EH (cell line): ENCODE data around the gene RSPH9.
A peak's percentile ranks its signal among the peaks of the same experiment; 100 is the strongest.

Source experiments
- DNase-seq: peaks from one replicate; pipeline ENCODE4 v3.0.0-alpha.2; 2015; ENCODE audit warnings: low read depth

Gene RSPH9, protein sequence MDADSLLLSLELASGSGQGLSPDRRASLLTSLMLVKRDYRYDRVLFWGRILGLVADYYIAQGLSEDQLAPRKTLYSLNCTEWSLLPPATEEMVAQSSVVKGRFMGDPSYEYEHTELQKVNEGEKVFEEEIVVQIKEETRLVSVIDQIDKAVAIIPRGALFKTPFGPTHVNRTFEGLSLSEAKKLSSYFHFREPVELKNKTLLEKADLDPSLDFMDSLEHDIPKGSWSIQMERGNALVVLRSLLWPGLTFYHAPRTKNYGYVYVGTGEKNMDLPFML

GRCh38 chr6:43644940-43645612 is at the start of gene RSPH9:
Gene RSPH9 (plus strand): TSS chr6:43645036. CDS start chr6:43645099, 63 bp downstream.
- peak; percentile 69 for DNase-seq

DNA sequence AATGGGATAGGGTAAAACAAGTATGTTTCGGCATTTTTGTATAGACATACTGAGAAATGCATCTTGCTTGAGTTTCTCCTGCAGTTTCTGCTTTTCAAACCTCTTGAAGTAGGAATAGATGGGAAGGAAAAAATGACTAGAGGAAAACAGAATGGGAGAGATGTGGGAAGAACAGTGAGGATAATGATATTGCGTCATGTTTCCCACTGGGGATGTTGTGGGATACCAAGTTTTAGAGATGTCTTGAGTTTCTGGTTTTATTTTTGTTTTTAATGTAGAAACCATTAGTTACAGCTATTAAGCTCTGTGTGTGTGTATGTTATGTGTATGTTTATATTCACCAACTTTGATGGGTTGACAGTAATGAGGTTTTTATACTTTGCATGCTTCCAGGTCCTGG is 44.2 kb upstream of the RSPH9 start:
- no peak for DNase-seq

DNA sequence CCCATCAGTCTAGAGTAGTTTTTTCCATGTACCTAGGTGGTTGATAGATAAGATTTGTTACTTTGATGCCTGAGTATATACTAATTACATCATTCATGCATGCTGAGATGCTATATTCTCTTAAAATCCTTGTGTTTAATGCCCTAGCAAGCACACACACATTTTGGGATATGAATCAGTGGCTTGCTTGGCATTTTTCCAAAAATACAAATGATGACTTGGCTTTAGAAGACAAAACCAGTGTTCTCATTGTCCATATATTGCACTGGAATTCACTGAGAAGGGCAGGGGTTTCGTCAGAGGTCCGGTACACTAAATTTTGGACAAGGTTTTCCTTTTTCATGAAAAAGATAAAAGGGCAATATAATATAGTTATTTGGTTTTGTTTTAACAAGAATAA is 40.7 kb upstream of the RSPH9 start:
- DNase-seq = peak; percentile 77

DNA sequence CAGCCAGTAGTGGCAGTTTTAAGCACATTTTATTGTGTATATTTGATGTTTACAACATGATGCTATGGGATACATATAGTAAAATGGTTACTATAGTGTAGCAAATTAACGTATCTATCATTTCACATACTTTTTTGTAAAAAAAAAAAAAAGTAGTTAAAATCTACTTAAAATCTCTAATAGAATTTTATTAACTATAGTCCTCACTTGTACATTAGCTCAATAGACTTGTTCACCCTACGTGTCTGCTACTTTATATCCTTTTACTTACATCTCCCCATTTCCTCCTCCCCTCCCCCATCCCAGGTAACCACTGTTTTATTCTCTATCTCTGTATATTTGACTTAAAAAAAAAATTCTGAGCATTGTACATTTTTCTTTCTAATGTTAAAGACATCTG is 38.8 kb upstream of the RSPH9 start:
- DNase-seq = no peak

DNA sequence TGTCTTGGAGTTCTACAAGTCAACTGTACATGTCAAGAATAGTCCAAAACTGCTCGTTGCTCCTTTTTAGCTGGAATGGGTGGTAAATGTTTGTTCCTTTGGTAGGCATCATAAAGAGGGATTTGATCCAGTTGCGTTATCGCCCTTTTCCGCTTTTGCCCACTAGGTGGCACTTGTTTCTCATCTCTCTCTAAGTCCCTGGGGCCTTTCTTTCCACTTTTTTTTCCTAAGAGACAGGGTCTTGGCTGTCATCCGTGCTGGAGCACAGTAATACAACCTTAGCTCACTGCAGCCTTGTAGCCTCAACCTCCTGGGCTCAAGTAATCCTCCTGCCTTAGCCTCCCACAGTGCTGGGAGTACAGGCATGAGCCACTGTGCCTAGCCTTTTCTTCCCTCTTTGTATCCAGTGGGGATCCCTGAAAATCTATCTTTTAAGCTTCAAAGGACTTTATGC is 36.5 kb upstream of the RSPH9 start:
- peak; percentile 79 for DNase-seq

DNA sequence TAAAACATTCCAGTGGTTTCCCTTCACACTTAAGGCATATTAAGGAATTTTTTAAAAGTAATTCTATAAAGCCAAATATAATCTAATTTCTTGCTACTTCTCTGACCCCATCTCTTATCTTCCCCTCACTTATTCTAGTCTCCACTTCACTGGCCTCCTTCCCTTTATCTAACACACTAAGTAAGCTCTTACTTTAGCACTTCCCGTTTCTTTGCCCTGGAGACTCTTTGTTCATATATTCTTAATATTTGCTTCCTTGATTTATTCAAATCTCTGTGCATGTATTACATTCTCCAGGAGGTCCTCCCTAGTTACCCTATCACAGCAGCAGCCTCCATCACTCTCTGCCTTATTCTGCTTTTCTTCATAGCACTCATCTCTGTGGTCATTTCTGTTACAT is 36.0 kb upstream of the RSPH9 start:
- no peak for DNase-seq

GRCh38 chr6:43609402-43609801 is 35.4 kb upstream of the RSPH9 start:
- DNase-seq = no peak

DNA sequence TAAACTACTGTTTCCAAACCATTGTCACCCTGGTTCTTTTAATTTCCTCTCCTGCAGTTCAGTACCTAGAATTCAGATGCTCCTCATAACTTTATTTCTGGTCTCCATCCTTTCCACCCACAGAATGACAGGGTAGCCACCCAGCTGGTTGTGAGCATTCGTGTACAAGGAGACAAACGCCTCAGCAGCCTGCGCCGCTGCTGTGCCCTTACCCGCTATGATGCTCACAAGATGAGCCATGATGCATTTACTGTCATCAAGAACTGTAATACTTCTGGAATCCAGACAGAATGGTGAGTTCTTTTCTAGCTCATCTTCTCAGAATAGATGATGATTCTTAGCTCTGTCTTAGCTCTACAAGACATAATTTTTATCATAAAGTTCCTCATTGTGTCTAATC is 34.4 kb upstream of the RSPH9 start:
- DNase-seq = no peak

GRCh38 chr6:43613721-43614395 is 31.0 kb upstream of the RSPH9 start:
- DNase-seq = no peak

DNA sequence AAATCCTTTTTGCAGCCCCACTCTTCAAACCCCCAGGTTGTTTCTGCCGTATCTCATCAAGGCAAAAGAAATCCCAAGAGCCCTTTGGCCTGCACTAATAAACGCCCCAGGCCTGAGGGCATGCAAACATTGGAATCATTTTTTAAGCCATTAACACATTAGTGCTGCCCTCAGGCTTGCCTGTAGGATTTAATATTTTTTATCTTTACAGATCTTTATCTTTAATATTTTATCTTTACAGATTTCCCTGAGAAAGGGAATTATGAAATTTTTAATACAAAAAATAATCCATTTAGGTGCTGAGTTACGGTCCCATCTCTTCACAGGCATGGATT is 30.5 kb upstream of the RSPH9 start:
- DNase-seq = no peak

- no peak for DNase-seq
These were observed 27.9 kb upstream of the RSPH9 start for GRCh38 chr6:43616725-43617472.

GRCh38 chr6:43621078-43621835 is 23.6 kb upstream of the RSPH9 start:
- DNase-seq = no peak

GRCh38 chr6:43621836-43622180 is 23.0 kb upstream of the RSPH9 start:
- no peak for DNase-seq

GRCh38 chr6:43622541-43622940 is 22.3 kb upstream of the RSPH9 start:
- no peak for DNase-seq

- DNase-seq = no peak
These were observed 20.7 kb upstream of the RSPH9 start for GRCh38 chr6:43623880-43624785.

DNA sequence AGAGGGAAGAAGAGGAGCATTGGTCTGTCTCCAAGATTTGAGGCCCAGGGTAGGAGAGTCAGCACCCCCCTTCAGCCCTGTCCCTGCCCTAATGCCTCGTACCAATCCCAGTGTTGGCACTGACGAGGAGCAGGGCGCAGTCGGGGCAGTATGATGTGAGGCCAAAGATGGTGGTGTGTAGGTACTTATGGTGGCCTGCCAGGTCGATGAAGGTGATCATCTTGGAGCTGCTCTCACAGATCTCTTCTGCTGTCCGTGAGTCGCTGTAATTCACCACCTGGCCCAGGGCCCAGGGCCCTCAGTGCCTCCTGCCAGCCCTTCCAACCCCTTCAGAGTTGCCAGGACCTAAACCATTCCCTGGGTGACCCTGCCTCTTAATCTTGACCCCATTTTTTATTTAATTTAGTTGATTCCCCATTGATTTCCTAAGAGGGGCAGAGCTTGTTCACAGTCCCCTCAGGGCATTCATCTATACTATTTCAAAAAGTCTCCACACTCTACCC is 20.0 kb upstream of the RSPH9 start:
- no peak for DNase-seq

DNA sequence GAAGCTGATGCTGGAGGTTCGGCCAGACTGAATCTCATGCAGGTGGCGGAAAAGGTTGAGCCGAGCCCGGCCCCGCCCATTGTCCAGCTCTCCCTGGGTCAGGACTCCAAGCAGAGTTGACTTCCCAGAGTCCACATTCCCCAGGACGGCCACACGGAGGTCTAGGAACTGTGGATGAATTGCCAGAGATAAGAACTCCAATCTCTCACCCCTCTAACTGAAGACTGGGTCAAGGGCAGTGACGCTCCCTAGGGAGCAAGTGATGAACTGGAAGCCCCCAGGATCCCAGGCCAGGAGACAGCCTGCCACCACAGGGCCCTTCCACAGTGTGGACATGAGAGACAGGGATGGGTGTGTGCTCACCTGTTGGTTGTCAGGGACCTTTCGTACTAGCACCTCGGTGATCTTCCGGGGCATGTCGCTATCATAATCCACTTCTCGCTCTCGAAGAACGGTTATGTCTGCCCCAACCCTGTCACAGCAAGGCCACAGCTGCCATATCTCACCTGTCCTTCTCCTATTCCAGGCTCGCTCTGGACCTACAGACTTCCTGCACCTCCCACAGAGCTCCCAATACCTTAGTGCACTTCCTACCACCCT is 19.3 kb upstream of the RSPH9 start:
- no peak for DNase-seq

DNA sequence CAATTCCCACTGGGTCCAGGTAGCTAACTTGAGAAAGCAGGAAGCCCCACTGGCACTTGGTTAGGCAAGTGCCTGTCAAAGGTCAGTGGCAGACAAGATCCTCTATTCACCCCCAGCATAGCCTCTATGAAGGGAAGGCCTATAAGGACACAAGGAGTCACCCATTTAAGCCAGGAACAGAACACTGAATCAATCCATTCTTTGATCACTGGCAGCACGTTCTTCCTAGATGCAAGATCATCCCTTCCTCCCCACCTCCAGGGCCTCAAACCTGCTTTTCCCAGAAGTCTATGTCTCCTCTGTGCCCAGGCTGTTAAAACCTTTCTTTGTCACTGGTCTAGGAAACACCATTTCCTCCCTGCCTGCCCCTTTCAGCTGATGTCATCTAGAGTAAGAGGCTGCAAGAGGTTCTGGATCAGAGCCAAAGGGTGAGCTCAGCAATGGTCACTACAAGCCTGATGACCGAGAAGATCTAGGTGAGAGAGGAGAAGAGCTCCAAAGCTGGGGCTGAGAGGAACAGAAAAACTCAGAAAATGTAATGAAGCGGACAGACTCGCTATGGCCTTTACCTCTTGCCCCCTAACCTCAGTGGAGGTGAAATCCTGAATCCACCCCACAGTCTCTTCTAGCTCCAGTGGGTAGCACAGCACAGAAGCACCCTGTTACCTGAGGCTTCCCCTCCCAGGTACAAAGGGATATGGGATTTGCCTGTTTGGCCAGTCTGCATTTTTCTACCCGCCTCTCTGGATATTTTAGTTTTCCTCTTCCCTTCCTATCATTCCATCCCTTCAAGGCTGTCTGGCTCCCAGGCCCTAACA is 17.6 kb upstream of the RSPH9 start:
- peak; percentile 98 for DNase-seq

DNA sequence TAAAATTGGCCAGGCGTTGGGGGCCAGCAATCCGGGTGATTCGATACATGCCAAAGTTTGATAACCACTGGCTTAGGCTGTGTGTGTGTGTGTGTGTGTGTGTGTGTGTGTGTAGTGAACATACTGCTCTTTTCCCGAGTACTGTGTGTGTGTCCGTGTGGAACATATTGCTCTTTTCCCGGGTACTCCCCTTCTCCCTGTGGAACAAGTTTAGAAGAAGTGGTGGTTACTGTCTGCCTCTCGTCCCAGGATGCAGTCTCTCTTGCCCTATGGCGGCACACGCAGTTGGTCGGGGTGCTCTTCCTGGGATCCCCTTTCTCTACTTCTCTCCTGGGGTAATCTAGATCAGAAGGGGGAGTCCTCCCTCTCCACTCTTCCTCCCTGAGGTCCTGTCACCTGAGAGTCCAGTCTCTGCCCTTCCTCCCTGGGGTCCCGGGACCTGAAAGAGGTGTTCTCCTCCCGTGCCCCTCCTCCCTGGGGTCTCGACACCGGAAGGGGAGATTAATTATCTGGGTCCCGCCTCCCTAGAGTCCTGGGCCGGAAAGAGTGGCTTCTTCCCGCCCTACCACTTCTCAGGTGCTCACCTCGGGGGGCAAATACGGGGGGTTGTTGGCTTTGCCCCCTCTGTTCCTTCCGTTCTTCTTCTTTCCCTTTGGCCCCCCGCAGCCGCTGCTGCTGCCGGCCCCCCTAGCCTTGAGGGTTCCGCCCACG is 16.3 kb upstream of the RSPH9 start:
- DNase-seq = peak; percentile 70
